Gastroesophageal sphincter (tissue), 4 donors: Measurements from ENCODE around the gene SPINK1. TPM values are rescaled to one million over a fixed set of nuclear protein-coding genes. Genes with fewer than 3 reads are reported as not detected.

Source experiments
- ATAC-seq: fragments of 150-250 bp; one replicate; pipeline ENCODE4 v1.9.1; 2016; ENCODE audit warnings: mild to moderate bottlenecking, moderate library complexity
- H3K27ac ChIP-seq, 4 donors: fragments of 200-600 bp; sonication (generic) in 3 of 4; 1 replicate in 3 of 4; 2 replicates in 1 of 4; pipeline ENCODE4 v1.5.1; 2016 to 2019
- H3K27me3 ChIP-seq: fragments of 200-600 bp; sonication (generic); one replicate; pipeline ENCODE4 v1.5.1; 2019
- H3K36me3 ChIP-seq, 2 donors: fragments of 200-600 bp; sonication (generic); one replicate each; pipeline ENCODE4 v1.5.1; 2019; ENCODE audit warnings: control low read depth in 1 of 2
- H3K4me1 ChIP-seq, 3 donors: fragments of 200-600 bp; sonication (generic); 1 replicate in 2 of 3; 2 replicates in 1 of 3; pipeline ENCODE4 v1.5.1; 2016 to 2019; ENCODE audit warnings: control low read depth in 2 of 3
- H3K4me3 ChIP-seq, 2 donors: fragments of 200-600 bp; sonication (generic); one replicate each; pipeline ENCODE4 v1.5.1; 2019; ENCODE audit warnings: mild to moderate bottlenecking in 1 of 2, moderate library complexity in 1 of 2
- H3K9me3 ChIP-seq, 3 donors: fragments of 200-600 bp; sonication (generic); one replicate each; pipeline ENCODE4 v1.5.1; 2017 to 2019; ENCODE audit warnings: control low read depth in 2 of 3
- EP300 ChIP-seq: sonication (generic); formaldehyde crosslinking; IDR thresholded peaks from one replicate; pipeline ENCODE4 v1.6.1; 2017; ENCODE audit warnings: antibody characterized with exemption, mild to moderate bottlenecking
- POLR2A ChIP-seq, 2 donors: fragments of 450-650 bp; IDR thresholded peaks; one replicate each; pipeline ENCODE4 v1.6.1; 2017; ENCODE audit warnings: antibody characterized with exemption in 2 of 2, mild to moderate bottlenecking in 2 of 2, moderate library complexity in 1 of 2
- POLR2AphosphoS5 ChIP-seq: sonication (generic); formaldehyde crosslinking; IDR thresholded peaks from one replicate; pipeline ENCODE4 v1.6.1; 2017; ENCODE audit warnings: antibody characterized with exemption
- WGBS, 2 donors: methylation state at CpG; one replicate each; pipeline ENCODE4 v1.1.5; 2018; ENCODE audit warnings: low coverage in 1 of 2; 5-methylcytosine and 5-hydroxymethylcytosine counted together
- total RNA-seq, 4 donors: library from RNA; depleted of rRNA; stranded (reverse); fragments of >200 nt; gene quantifications; one replicate each; pipeline ENCODE4 v1.1.0, GENCODE V29; 2016
- TF ChIP-seq, protein P1 (sequence below), 4 experiments: fragments of 200-600 bp in 2 of 4; fragments of 450-650 bp in 2 of 4; sonication (generic) in 1 of 4; IDR thresholded peaks; one replicate each; pipeline ENCODE4 v1.5.1; 2017 to 2019; ENCODE audit warnings: antibody characterized with exemption in 4 of 4, mild to moderate bottlenecking in 2 of 4, moderate library complexity in 2 of 4

The SPINK1 gene
- total RNA-seq, 4 donors from 2014 or later: not detected

GRCh38 chr5:147786142-147786541 lies 45.3 kb downstream of the SPINK1 start:
- Histone ChIP-seq H3K4me3 (no peak overlapping the region), H3K27ac (no peak overlapping the region), H3K9me3 (no peaks in the 10 kb centered on the region), H3K36me3 (no peaks in the 10 kb centered on the region), H3K27me3 (no peaks in the 10 kb centered on the region), H3K4me1 (peaks cover 0 to 11% (median 0%) of the 10 kb centered on the region in 3 donors)
- no peak for TF ChIP-seq POLR2AphosphoS5
- 76 to 100% methylated on average over 2 of the region's 2 CpGs for WGBS, 2 donors
- ATAC-seq: no peak

DNA sequence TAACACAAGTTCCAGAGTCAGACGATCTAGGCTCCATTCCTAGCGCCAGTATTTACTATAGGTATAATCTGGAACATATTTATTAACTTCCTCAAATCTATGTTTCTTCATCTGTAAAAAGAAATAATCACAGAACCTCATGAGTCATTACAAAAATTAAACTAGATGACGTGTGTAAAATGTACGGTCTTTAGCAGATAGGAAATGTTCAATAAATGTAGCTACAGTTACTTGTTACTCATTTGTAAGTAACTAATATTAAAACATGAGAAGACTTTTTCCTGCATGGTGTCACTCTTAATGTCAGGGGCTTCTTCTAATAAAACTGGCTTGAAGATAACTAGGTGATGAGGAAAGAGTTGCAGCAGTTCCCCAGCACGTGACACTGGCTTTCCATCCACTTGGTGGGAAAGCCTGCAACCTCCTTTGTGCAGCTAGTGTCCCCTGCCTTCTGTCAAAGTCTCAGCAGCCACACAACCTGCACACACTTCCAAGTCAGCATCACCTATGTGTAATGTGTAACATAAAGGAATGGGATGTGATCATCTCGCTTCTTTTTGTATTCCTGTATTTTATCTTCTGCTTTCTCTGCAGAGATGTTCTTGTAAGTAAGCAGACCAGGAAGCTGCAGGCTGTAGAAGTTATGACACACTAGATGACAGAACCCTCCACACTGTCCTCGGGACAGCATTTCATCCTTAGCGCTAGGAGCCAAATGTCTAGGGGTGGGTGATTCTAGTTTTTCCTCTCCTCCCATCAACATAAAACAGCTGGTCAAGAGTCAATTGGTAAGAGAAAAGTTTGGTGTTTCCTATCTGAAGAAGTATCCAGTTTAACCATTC lies 47.1 kb downstream of the SPINK1 start:
- no peaks in the 10 kb centered on the region for H3K9me3 ChIP-seq
- peaks cover 0 to 11% (median 0%) of the 10 kb centered on the region in 3 donors for H3K4me1 ChIP-seq
- no peak overlapping the region for H3K4me3 ChIP-seq
- no peak for ATAC-seq
- no peaks in the 10 kb centered on the region for H3K27me3 ChIP-seq
- TF ChIP-seq, protein P1, sequence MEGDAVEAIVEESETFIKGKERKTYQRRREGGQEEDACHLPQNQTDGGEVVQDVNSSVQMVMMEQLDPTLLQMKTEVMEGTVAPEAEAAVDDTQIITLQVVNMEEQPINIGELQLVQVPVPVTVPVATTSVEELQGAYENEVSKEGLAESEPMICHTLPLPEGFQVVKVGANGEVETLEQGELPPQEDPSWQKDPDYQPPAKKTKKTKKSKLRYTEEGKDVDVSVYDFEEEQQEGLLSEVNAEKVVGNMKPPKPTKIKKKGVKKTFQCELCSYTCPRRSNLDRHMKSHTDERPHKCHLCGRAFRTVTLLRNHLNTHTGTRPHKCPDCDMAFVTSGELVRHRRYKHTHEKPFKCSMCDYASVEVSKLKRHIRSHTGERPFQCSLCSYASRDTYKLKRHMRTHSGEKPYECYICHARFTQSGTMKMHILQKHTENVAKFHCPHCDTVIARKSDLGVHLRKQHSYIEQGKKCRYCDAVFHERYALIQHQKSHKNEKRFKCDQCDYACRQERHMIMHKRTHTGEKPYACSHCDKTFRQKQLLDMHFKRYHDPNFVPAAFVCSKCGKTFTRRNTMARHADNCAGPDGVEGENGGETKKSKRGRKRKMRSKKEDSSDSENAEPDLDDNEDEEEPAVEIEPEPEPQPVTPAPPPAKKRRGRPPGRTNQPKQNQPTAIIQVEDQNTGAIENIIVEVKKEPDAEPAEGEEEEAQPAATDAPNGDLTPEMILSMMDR (IDR thresholded peaks at IDR 0.05): no peak
- TF ChIP-seq POLR2AphosphoS5 (no peak), EP300 (no peak), POLR2A (IDR thresholded peaks at IDR 0.05) (no peak)
- H3K36me3 ChIP-seq: no peaks in the 10 kb centered on the region
- H3K27ac ChIP-seq: no peak overlapping the region
- 51 to 66% methylated on average over 7 to 8 of the region's 8 CpGs for WGBS, 2 donors

DNA sequence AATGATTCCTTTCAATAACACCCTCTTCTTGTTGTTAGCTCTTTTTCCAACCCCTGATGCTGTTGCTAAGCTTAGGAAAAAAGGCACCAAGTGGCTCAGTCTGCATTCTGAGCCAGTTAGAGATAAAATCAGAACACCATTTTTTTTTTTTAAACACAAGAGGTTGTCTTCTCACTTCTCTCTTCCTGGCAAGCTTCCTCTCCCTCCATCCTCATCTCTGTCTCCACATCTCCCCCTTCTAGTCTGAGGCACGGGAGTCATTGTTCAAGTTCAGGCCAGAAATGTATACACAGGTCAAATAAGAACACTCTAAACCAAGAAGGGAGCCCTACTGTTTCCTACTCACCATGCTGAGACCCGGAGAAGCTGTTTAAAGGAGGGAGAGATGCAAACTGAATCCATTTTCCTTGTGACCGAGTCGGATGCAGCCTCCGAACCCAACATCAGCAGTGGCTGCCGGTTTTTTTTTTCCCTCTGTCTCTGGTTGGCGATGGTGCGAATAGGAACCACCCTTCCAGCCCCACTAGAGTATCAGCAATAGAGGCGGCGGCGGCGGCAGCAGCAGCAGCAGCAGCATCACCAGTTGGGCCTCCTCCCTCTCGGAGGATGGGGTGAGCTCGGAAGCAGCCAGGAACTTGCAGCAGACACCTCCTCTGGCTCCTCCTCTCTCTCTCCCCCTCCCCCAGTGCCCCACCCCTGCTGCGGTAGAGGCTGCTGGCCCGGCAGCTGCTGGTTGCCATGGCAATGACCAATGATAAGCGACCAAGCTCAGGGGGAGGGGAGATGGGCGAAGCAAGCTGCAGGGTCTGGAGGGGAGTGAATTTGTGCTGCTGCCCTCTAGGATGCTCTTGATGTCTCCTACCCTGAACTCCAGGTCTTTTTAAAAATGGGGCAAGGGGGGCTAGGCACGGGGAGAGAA lies 49.1 kb downstream of the SPINK1 start, which contains the start of gene JAKMIP2:
Gene JAKMIP2 (minus strand): TSS at position 619 of the 919 bp plus-strand sequence. CDS start 110,922 bp downstream, outside the sequence.
- ATAC-seq: peak; percentile 39
- WGBS, 2 donors: 8 to 11% methylated on average over 1 to 7 of the region's 19 CpGs
- H3K4me1 ChIP-seq: peaks cover 0 to 11% (median 0%) of the 10 kb centered on the region in 3 donors
- H3K9me3 ChIP-seq: no peaks in the 10 kb centered on the region
- peak within 1 kb of the TSS in 1 of 2 donors; percentile 30 for H3K4me3 ChIP-seq
- H3K27ac ChIP-seq: no peak within 1 kb of the TSS
- H3K27me3 ChIP-seq: no peaks in the 10 kb centered on the region
- TF ChIP-seq POLR2A (IDR thresholded peaks at IDR 0.05) (no peak), POLR2AphosphoS5 (no peak), EP300 (no peak)
- H3K36me3 ChIP-seq: no peaks in the 10 kb centered on the region

GRCh38 chr5:147780924-147781573 lies 50.4 kb downstream of the SPINK1 start:
- Histone ChIP-seq H3K9me3 (no peaks in the 10 kb centered on the region), H3K27me3 (no peaks in the 10 kb centered on the region), H3K27ac (no peak overlapping the region), H3K36me3 (no peaks in the 10 kb centered on the region), H3K4me3 (no peak overlapping the region), H3K4me1 (peaks cover 0 to 11% (median 0%) of the 10 kb centered on the region in 3 donors)
- TF ChIP-seq EP300 (no peak), POLR2AphosphoS5 (no peak), POLR2A (IDR thresholded peaks at IDR 0.05) (no peak)
- TF ChIP-seq, protein P1 (IDR thresholded peaks at IDR 0.05): no peak
- 65 to 75% methylated on average over 4 to 5 of the region's 5 CpGs for WGBS, 2 donors
- no peak for ATAC-seq

- 67 to 78% methylated on average over 1 of the region's 1 CpG for WGBS, 2 donors
- H3K4me1 ChIP-seq: peaks cover 0 to 11% (median 0%) of the 10 kb centered on the region in 3 donors
- H3K27me3 ChIP-seq: no peaks in the 10 kb centered on the region
- no peak overlapping the region for H3K27ac ChIP-seq
- no peaks in the 10 kb centered on the region for H3K36me3 ChIP-seq
- no peak for ATAC-seq
- TF ChIP-seq POLR2AphosphoS5: no peak
- TF ChIP-seq EP300: no peak
- TF ChIP-seq POLR2A (IDR thresholded peaks at IDR 0.05): no peak
- TF ChIP-seq, protein P1 (IDR thresholded peaks at IDR 0.05): no peak
- H3K9me3 ChIP-seq: no peaks in the 10 kb centered on the region
- H3K4me3 ChIP-seq: no peak overlapping the region
These were observed 51.8 kb downstream of the SPINK1 start for GRCh38 chr5:147779694-147780093.
